Suprapubic skin (tissue), 4 donors: ENCODE data around the gene SPAG9. TPM values are rescaled to one million over a fixed set of nuclear protein-coding genes. Genes with fewer than 3 reads are reported as not detected.

ENCODE experiments used
- DNase-seq, 2 donors: peaks; one replicate each; pipeline ENCODE4 v3.0.0-alpha.2; 2019; ENCODE audit warnings: low spot score in 2 of 2
- H3K27ac ChIP-seq: fragments of 200-600 bp; sonication (generic); one replicate; pipeline ENCODE4 v1.5.1; 2019
- H3K27me3 ChIP-seq: fragments of 200-600 bp; sonication (generic); one replicate; pipeline ENCODE4 v1.5.1; 2019
- H3K36me3 ChIP-seq: fragments of 200-600 bp; sonication (generic); one replicate; pipeline ENCODE4 v1.5.1; 2019
- H3K4me1 ChIP-seq: fragments of 200-600 bp; sonication (generic); one replicate; pipeline ENCODE4 v1.5.1; 2019
- H3K4me3 ChIP-seq: fragments of 200-600 bp; sonication (generic); one replicate; pipeline ENCODE4 v1.5.1; 2019; ENCODE audit warnings: mild to moderate bottlenecking
- H3K9me3 ChIP-seq: fragments of 200-600 bp; sonication (generic); one replicate; pipeline ENCODE4 v1.5.1; 2019
- EP300 ChIP-seq: sonication (generic); formaldehyde crosslinking; IDR thresholded peaks from one replicate; pipeline ENCODE4 v1.6.1; 2017; ENCODE audit warnings: antibody characterized with exemption
- POLR2A ChIP-seq, 2 donors: fragments of 450-650 bp; IDR thresholded peaks; one replicate each; pipeline ENCODE4 v1.6.1; 2017; ENCODE audit warnings: antibody characterized with exemption in 2 of 2, mild to moderate bottlenecking in 2 of 2, moderate library complexity in 2 of 2
- POLR2AphosphoS5 ChIP-seq, 3 donors: sonication (generic); formaldehyde crosslinking; IDR thresholded peaks; one replicate each; pipeline ENCODE4 v1.6.1; 2017; ENCODE audit warnings: antibody characterized with exemption in 3 of 3
- WGBS: methylation state at CpG from one replicate; pipeline ENCODE4 v1.1.5; 2018; 5-methylcytosine and 5-hydroxymethylcytosine counted together
- total RNA-seq, 4 donors: library from RNA; depleted of rRNA; stranded (reverse); fragments of >200 nt; gene quantifications; one replicate each; pipeline ENCODE4 v1.1.0, GENCODE V29; 2016
- TF ChIP-seq, protein P1 (sequence below), 2 donors: fragments of 200-600 bp in 1 of 2; fragments of 450-650 bp in 1 of 2; sonication (generic) in 1 of 2; IDR thresholded peaks; one replicate each; pipeline ENCODE4 v1.5.1; 2016 to 2019; ENCODE audit warnings: antibody characterized with exemption in 2 of 2, mild to moderate bottlenecking in 1 of 2, moderate library complexity in 1 of 2

SPAG9 gene
- total RNA-seq, 4 donors from 2014 or later: 68.8 to 176 (median 80.6) TPM

DNA sequence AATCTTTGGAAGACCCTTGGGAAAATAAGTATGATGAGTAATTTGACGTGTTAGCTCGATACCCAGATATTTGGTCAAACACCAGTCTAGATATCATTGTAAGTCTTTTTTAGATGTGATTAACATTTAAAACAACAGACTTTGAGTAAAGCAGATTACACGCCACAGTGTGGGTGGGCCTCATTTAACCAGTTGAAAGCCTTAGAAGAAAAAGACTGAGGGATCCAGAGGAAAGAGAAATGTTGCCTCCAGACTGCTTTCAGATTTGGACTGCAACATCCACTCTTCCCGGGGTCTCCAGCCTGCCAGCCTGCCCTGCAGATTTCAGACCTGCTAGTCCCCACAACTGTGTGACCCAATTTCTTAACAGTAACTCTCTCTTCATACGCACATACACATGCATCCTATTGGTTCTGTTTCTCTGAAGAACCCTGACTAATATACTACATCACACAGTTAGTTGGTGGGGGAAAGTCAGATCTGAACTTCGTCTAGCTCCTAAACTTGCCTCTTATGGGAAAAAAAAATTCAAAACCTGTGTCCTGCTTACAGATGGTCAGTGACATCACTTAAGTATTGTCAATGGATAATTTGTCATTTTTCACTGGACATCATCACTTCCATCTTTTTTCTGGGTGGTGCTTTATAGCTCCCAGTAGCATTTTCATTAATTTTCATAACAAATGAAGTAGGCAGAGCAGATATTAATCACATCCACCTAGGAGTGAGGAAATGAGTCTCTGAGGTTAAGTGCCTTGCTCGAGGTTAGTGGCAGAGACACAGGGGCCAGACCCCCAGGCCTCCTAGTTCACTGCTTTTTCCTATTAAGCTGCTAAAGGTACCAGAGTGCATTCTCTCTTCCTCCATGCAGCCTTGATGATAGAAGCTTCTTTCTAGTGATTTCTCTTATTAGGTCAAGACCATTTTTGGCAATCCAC lies 146.8 kb downstream of the SPAG9 start:
- 92% methylated on average over 7 of the region's 7 CpGs for WGBS
- no peak overlapping the region for H3K27ac ChIP-seq
- peaks cover 70% of the 10 kb centered on the region for H3K36me3 ChIP-seq
- DNase-seq: no peak
- no peak for TF ChIP-seq POLR2AphosphoS5 (IDR thresholded peaks at IDR 0.05)
- no peak for TF ChIP-seq EP300
- TF ChIP-seq POLR2A (IDR thresholded peaks at IDR 0.05): no peak
- TF ChIP-seq, protein P1, sequence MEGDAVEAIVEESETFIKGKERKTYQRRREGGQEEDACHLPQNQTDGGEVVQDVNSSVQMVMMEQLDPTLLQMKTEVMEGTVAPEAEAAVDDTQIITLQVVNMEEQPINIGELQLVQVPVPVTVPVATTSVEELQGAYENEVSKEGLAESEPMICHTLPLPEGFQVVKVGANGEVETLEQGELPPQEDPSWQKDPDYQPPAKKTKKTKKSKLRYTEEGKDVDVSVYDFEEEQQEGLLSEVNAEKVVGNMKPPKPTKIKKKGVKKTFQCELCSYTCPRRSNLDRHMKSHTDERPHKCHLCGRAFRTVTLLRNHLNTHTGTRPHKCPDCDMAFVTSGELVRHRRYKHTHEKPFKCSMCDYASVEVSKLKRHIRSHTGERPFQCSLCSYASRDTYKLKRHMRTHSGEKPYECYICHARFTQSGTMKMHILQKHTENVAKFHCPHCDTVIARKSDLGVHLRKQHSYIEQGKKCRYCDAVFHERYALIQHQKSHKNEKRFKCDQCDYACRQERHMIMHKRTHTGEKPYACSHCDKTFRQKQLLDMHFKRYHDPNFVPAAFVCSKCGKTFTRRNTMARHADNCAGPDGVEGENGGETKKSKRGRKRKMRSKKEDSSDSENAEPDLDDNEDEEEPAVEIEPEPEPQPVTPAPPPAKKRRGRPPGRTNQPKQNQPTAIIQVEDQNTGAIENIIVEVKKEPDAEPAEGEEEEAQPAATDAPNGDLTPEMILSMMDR (IDR thresholded peaks at IDR 0.05): no peak
- no peak overlapping the region for H3K4me3 ChIP-seq
- H3K9me3 ChIP-seq: no peaks in the 10 kb centered on the region
- no peaks in the 10 kb centered on the region for H3K27me3 ChIP-seq
- H3K4me1 ChIP-seq: no peaks in the 10 kb centered on the region

DNA sequence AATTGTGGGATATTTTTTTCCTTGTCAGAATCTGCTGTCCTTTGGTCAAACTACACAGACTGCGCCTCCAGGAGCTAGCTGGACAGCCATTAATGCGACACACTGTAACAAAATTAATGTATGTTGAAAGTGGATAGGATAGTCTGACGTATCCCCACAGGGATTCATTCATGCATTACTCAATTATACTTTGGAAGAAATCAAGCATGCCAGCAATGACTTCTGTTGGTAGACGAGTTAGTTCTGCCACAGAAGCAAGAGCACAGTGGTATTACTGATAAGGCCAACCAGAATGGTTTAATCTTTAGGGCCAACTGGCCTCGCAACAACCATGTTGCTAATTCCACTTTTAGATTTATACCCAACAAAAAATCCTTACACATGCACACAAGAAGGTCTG lies 148.1 kb downstream of the SPAG9 start:
- Histone ChIP-seq H3K4me1 (peaks cover 4% of the 10 kb centered on the region), H3K4me3 (no peak overlapping the region), H3K27ac (no peak overlapping the region), H3K9me3 (no peaks in the 10 kb centered on the region), H3K27me3 (no peaks in the 10 kb centered on the region), H3K36me3 (peaks cover 59% of the 10 kb centered on the region)
- DNase-seq: no peak
- 87% methylated on average over 5 of the region's 5 CpGs for WGBS
- TF ChIP-seq, protein P1 (IDR thresholded peaks at IDR 0.05): no peak
- TF ChIP-seq POLR2A (IDR thresholded peaks at IDR 0.05) (no peak), EP300 (no peak), POLR2AphosphoS5 (IDR thresholded peaks at IDR 0.05) (no peak)

DNA sequence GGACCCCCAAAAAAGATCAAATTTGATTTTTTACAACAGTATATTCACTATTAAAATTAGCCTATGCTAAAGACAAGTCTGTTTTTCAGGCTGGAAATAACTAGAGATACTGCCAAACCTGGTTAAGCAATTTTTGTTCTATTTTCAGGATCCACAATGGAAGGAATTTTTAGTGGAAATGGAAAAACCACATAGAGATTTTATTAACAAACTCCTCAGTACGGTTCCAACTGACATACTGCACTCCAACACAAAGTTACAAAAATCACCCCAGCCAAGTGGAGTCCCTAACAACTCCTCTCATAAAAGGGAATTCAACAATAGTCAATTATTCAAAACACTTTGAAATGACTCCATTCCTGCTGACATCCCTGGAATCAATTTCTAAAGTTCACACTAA lies 152.9 kb downstream of the SPAG9 start:
- peak overlapping the region; percentile 0 for H3K27ac ChIP-seq
- no peak overlapping the region for H3K4me3 ChIP-seq
- 41% methylated on average over 1 of the region's 1 CpG for WGBS
- peaks cover 4% of the 10 kb centered on the region for H3K4me1 ChIP-seq
- H3K36me3 ChIP-seq: peaks cover 56% of the 10 kb centered on the region
- no peaks in the 10 kb centered on the region for H3K9me3 ChIP-seq
- TF ChIP-seq, protein P1 (IDR thresholded peaks at IDR 0.05): no peak
- no peak for TF ChIP-seq POLR2A (IDR thresholded peaks at IDR 0.05)
- TF ChIP-seq EP300: no peak
- TF ChIP-seq POLR2AphosphoS5 (IDR thresholded peaks at IDR 0.05): no peak
- DNase-seq: no peak
- H3K27me3 ChIP-seq: no peaks in the 10 kb centered on the region

DNA sequence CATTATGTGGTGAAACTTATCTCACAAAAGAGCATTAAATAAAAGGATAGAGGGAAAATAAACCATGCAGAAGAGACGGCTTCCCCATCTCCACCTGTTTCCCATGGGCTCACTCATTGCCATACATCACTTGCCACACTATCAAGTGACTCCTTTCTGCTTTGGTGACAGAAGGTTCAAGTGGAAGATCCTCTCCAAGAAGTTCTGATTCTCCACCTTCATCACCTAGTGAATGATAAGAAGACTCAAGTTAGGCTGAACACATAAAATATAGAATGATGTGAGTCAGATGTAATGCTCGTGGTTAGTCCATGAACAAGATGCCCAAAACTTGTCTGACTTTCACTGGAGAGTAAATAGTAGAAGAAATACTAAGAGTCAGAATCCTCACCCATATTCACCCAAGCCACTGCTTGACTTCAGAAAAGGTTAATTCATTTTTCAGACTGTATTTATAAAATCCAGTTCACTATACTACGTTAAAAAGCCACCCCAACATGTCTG lies 154.5 kb downstream of the SPAG9 start:
- TF ChIP-seq POLR2A (IDR thresholded peaks at IDR 0.05): no peak
- no peak for TF ChIP-seq EP300
- TF ChIP-seq, protein P1 (IDR thresholded peaks at IDR 0.05): no peak
- no peak for TF ChIP-seq POLR2AphosphoS5 (IDR thresholded peaks at IDR 0.05)
- Histone ChIP-seq H3K27ac (no peak overlapping the region), H3K27me3 (no peaks in the 10 kb centered on the region), H3K4me3 (no peak overlapping the region), H3K36me3 (peaks cover 56% of the 10 kb centered on the region), H3K4me1 (peaks cover 4% of the 10 kb centered on the region), H3K9me3 (no peaks in the 10 kb centered on the region)
- 90% methylated on average over 3 of the region's 3 CpGs for WGBS
- DNase-seq: no peak

DNA sequence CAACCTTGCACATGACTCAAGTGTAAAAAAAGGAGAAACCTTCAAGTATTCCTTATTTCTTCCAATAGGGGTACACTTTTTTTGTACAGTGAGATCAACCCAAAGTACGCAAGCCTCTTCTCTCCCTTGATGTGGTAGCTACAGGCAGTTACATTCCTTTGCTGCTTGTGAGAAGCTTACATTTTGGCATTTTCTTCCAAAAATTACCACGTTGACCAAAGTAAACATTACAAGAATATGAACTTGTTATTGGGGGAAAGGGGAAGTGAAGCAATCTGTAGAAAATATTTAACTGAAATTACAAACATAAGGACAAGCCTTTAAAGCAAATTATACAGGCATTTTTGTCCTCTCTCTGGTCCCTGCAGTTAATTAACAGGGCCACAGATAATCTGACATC lies 157.5 kb downstream of the SPAG9 start:
- no peak for DNase-seq
- TF ChIP-seq EP300 (no peak), POLR2A (IDR thresholded peaks at IDR 0.05) (no peak), POLR2AphosphoS5 (IDR thresholded peaks at IDR 0.05) (no peak)
- TF ChIP-seq, protein P1 (IDR thresholded peaks at IDR 0.05): no peak
- Histone ChIP-seq H3K27me3 (no peaks in the 10 kb centered on the region), H3K4me3 (no peak overlapping the region), H3K36me3 (peaks cover 47% of the 10 kb centered on the region), H3K27ac (no peak overlapping the region), H3K9me3 (no peaks in the 10 kb centered on the region), H3K4me1 (no peaks in the 10 kb centered on the region)
- 75% methylated on average over 2 of the region's 2 CpGs for WGBS
